A549 (cell line): ENCODE data around the gene ACSBG1. TPM values are rescaled to one million over a fixed set of nuclear protein-coding genes. Genes with fewer than 3 reads are reported as not detected.

Experiments
- ATAC-seq, 2 experiments: fragments of 200-7000 bp in 1 of 2; fragments of >200 bp in 1 of 2; cut with Nextera tagmentation in 1 of 2; cut with Tn5 transposase in 1 of 2; 3 replicates each; pipeline versions ENCODE4 v1.8.0 to v1.9.1; 2018 to 2020; ENCODE audit warnings: mild to moderate bottlenecking in 1 of 2, moderate library complexity in 1 of 2
- CTCF ChIA-PET: fragments of 300-600 bp; sonication (Branson Sonifier 250); formaldehyde crosslinking; extraction: SDS; loops from one replicate; lab custom pipeline; 2021; ENCODE audit warnings: antibody characterized with exemption, inconsistent platforms; lab: Yijun Ruan, JAX
- POLR2A ChIA-PET: fragments of 350-600 bp; formaldehyde crosslinking; extraction: SDS; loops from one replicate; lab custom pipeline; 2021; ENCODE audit warnings: antibody characterized with exemption, inconsistent platforms; lab: Yijun Ruan, JAX
- DNase-seq, 2 experiments: peaks; one replicate each; pipeline versions ENCODE4 v3.0.0 to v3.0.0-alpha.2; 2011 to 2016; ENCODE audit warnings: low read depth in 1 of 2, low spot score in 1 of 2
- FAIRE-seq: peaks from 2 replicates; lab custom pipeline; 2011; peaks lifted over from hg19 to GRCh38; lab: Jason Lieb, UNC
- H3K27ac ChIP-seq, 2 experiments: fragments of >200 bp; sonication (Bioruptor Twin); formaldehyde crosslinking; 3 replicates each; pipeline ENCODE4 v1.5.1; 2016 to 2017
- H3K4me1 ChIP-seq: fragments of >200 bp; sonication (Bioruptor Twin); formaldehyde crosslinking; 3 replicates; pipeline ENCODE4 v1.6.1; 2016
- H3K4me2 ChIP-seq: fragments of >200 bp; sonication (Bioruptor Twin); formaldehyde crosslinking; 3 replicates; pipeline ENCODE4 v1.6.1; 2016
- H3K4me3 ChIP-seq: fragments of >200 bp; sonication (Bioruptor Twin); formaldehyde crosslinking; 3 replicates; pipeline ENCODE4 v1.5.1; 2016
- H3K9me3 ChIP-seq: fragments of >200 bp; sonication (Bioruptor Twin); formaldehyde crosslinking; 3 replicates; pipeline ENCODE4 v1.6.1; 2016
- ATOH8 ChIP-seq: fragments of 250-450 bp; sonication (Bioruptor Pico); IDR thresholded peaks from 2 replicates; pipeline ENCODE4 v1.5.0; 2020; ENCODE audit warnings: low read depth, mild to moderate bottlenecking, moderate library complexity
- CBX2 ChIP-seq: fragments of 200-600 bp; sonication (generic); IDR thresholded peaks from 2 replicates; pipeline ENCODE4 v1.6.1; 2016; ENCODE audit warnings: low read depth, mild to moderate bottlenecking, borderline replicate concordance
- CEBPB ChIP-seq, 2 experiments: fragments of >200 bp in 1 of 2; sonication (Bioruptor Twin) in 1 of 2; formaldehyde crosslinking in 1 of 2; IDR thresholded peaks; 2 replicates each; pipeline ENCODE4 v1.6.1; 2012 to 2016
- GATA3 ChIP-seq: IDR thresholded peaks from 2 replicates; pipeline ENCODE4 v1.6.1; 2012; ENCODE audit warnings: borderline replicate concordance
- HES2 ChIP-seq: fragments of >200 bp; sonication (Bioruptor Twin); formaldehyde crosslinking; IDR thresholded peaks from 2 replicates; pipeline ENCODE4 v1.6.1; 2016
- JUN ChIP-seq, 2 experiments: fragments of >200 bp; sonication (Bioruptor Twin); formaldehyde crosslinking; IDR thresholded peaks; 2 replicates in 1 of 2; 3 replicates in 1 of 2; pipeline ENCODE4 v1.6.1; 2016 to 2017
- MAX ChIP-seq: IDR thresholded peaks from 2 replicates; pipeline ENCODE4 v1.6.1; 2012
- MAZ ChIP-seq: fragments of 150-350 bp; IDR thresholded peaks from 2 replicates; pipeline ENCODE4 v1.6.1; 2014; ENCODE audit warnings: antibody characterized with exemption, low read depth, low read length, borderline replicate concordance
- PHF8 ChIP-seq: fragments of 200-600 bp; sonication (generic); IDR thresholded peaks from 2 replicates; pipeline ENCODE4 v1.6.1; 2016; ENCODE audit warnings: low read depth, mild to moderate bottlenecking, antibody characterized with exemption, moderate library complexity, borderline replicate concordance
- POLR2A ChIP-seq: IDR thresholded peaks from 2 replicates; pipeline ENCODE4 v1.6.1; 2012; ENCODE audit warnings: mild to moderate bottlenecking, low read length
- RARB ChIP-seq: fragments of 250-450 bp; sonication (Bioruptor Pico); IDR thresholded peaks from 2 replicates; pipeline ENCODE4 v1.8.0; 2021; ENCODE audit warnings: mild to moderate bottlenecking, moderate library complexity
- SMC3 ChIP-seq: fragments of >200 bp; sonication (Bioruptor Twin); formaldehyde crosslinking; IDR thresholded peaks from 3 replicates; pipeline ENCODE4 v1.6.1; 2018; ENCODE audit warnings: inconsistent platforms
- TFCP2L1 ChIP-seq: fragments of 250-450 bp; sonication (Bioruptor Pico); IDR thresholded peaks from 2 replicates; pipeline ENCODE4 v1.5.0; 2021; ENCODE audit warnings: mild to moderate bottlenecking
- TP53 ChIP-seq: fragments of 250-450 bp; sonication (Bioruptor Pico); IDR thresholded peaks from 2 replicates; pipeline ENCODE4 v1.5.0; 2021; ENCODE audit warnings: mild to moderate bottlenecking, moderate library complexity
- WGBS: methylation state at CpG from one replicate; pipeline ENCODE4 v1.1.6; 2017; ENCODE audit errors: missing lambda C conversion rate; 5-methylcytosine and 5-hydroxymethylcytosine counted together
- polyA plus RNA-seq, 4 experiments: library from polyadenylated mRNA; depleted of rRNA in 3 of 4; stranded (reverse); fragments of >200 nt; fragmentation: RNase III in 1 of 4; extraction: RNeasy Plus Mini Kit Qiagen cat#74134 plus additional on column Dnase treatment in 1 of 4; gene quantifications; 2 replicates in 3 of 4; 3 replicates in 1 of 4; pipeline ENCODE4 v1.2.3, GENCODE V29; 2011 to 2017
- TF ChIP-seq, protein P1 (sequence below): fragments of >200 bp; sonication (Bioruptor Twin); formaldehyde crosslinking; IDR thresholded peaks from 3 replicates; pipeline ENCODE4 v1.6.1; 2016
- TF ChIP-seq, protein P2 (sequence below): fragments of 200-600 bp; sonication (generic); IDR thresholded peaks from 2 replicates; pipeline ENCODE4 v1.6.1; 2016; ENCODE audit warnings: antibody characterized with exemption, mild to moderate bottlenecking, moderate library complexity

The ACSBG1 gene
- polyA plus RNA-seq, 2 of the 4 experiments (the other 2 are of a cell fraction), result 0.15 to 0.21 TPM

- FAIRE-seq, result no peak
- ChIA-PET POLR2A (interaction anchor here (0.9 to 3.4 kb wide), 6 partner anchors 11 to 390 kb away, joined by 4 to 16 read pairs (median 8); partner anchors contain the start of genes CIB2, IREB2, PSMA4 and SKIC8), CTCF (interaction anchor here (0.7 to 6.9 kb wide), 14 partner anchors 11 to 333 kb away, joined by 3 to 54 read pairs (median 3); partner anchors contain the start of gene CIB2)
Measured at GRCh38 chr15:78149805-78150751, 84.3 kb downstream of the ACSBG1 start.

GRCh38 chr15:78149068-78149804, 85.1 kb downstream of the ACSBG1 start, which contains the start of gene IDH3A:
TSS of gene IDH3A (plus strand) at chr15:78149362. CDS start at chr15:78149404, 42 bp downstream.
- ChIA-PET CTCF (interaction anchor here (0.6 to 6.9 kb wide), 18 partner anchors 10 to 454 kb away, joined by 3 to 54 read pairs (median 3); partner anchors contain the start of gene CIB2), POLR2A (interaction anchor here (0.6 to 3.4 kb wide), 13 partner anchors 8 to 1592 kb away, joined by 3 to 16 read pairs (median 6); partner anchors contain the start of genes CIB2, PSMA4 and SKIC8)
- Histone ChIP-seq H3K9me3 (no peaks in the 10 kb centered on the region), H3K4me2 (peak within 1 kb of the TSS; percentile 95), H3K27ac (peak within 1 kb of the TSS; percentile 80 to 92), H3K4me3 (peak within 1 kb of the TSS; percentile 74), H3K4me1 (peaks cover 16% of the 10 kb centered on the region)
- DNase-seq (peak; percentile 97), ATAC-seq (peak; percentile 93 to 95), FAIRE-seq (no peak)
- TF ChIP-seq TP53 (CRISPR knock-in tag), result no peak
- TF ChIP-seq GATA3, result peak; percentile 34; the same call in 1 of the 2 replicates
- no peak for TF ChIP-seq CBX2
- TF ChIP-seq JUN (IDR thresholded peaks at IDR 0.05), result peak in 1 of 2 experiments; percentile 78; a peak in 3 of 5 replicates
- TF ChIP-seq POLR2A, result peak; percentile 97
- peak; percentile 44; the same call in 1 of the 2 replicates for TF ChIP-seq PHF8
- TF ChIP-seq MAX, result peak; percentile 56
- TF ChIP-seq, protein P1, sequence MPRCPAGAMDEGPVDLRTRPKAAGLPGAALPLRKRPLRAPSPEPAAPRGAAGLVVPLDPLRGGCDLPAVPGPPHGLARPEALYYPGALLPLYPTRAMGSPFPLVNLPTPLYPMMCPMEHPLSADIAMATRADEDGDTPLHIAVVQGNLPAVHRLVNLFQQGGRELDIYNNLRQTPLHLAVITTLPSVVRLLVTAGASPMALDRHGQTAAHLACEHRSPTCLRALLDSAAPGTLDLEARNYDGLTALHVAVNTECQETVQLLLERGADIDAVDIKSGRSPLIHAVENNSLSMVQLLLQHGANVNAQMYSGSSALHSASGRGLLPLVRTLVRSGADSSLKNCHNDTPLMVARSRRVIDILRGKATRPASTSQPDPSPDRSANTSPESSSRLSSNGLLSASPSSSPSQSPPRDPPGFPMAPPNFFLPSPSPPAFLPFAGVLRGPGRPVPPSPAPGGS, result peak; percentile 69; the same call in 2 of the 3 replicates
- TF ChIP-seq MAZ, result 0 out of 2 replicates have a peak, but pooled peaks have one; percentile 8
- under 1% methylated on average over 22 of the region's 79 CpGs for WGBS

More at GRCh38 chr15:78149805-78150751, 84.3 kb downstream of the ACSBG1 start:
- ATAC-seq (peak; percentile 8 to 26; a peak in 5 of 6 replicates), DNase-seq (peak; percentile 21 to 46)
- TF ChIP-seq RARB (CRISPR knock-in tag) (no peak), ATOH8 (CRISPR knock-in tag) (no peak)
- WGBS, result 13% methylated on average over 19 of the region's 20 CpGs
- Histone ChIP-seq H3K4me3 (peak overlapping the region; percentile 74), H3K27ac (peak overlapping the region; percentile 78 to 92), H3K4me2 (peak overlapping the region; percentile 95), H3K9me3 (no peaks in the 10 kb centered on the region), H3K4me1 (peaks cover 16% of the 10 kb centered on the region)

DNA sequence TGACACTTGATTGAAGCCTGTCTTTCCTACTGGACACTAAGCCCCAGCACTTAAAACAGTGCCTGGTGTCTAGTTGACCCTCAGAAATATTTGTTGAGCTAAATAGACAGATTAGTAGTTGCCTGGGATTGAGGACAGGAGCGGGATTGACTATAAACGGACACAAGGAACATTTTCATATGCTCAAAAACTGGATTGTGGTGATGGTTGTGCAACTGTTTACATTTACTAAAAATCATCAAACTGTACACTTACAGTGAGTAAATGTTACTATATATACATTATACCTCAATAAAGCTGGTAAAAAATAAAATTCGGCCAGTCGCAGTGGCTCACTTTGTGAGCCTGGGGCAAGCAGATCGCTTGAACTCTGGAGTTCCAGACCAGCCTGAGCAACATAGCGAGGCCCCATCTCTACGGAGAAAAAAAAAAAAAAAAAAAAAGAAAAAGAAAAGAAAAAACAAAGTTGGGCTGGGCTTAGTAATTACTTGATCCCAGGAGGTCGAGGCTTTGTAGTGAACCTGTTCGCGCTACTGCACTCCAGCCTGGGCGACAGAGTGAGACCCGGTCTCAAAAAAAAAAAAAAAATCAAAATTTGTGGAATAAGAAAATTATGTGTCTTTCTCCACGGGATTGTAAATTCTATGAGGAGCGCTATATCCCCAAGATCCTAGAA, 85.8 kb downstream of the ACSBG1 start:
- no peak for FAIRE-seq
- DNase-seq, result no peak
- peak overlapping the region; percentile 78 for H3K4me2 ChIP-seq
- ChIA-PET CTCF (interaction anchor here (0.6 to 6.9 kb wide), 16 partner anchors 9 to 454 kb away, joined by 3 to 54 read pairs (median 3); partner anchors contain the start of gene CIB2), POLR2A (interaction anchor here (0.6 to 3.4 kb wide), 12 partner anchors 9 to 1591 kb away, joined by 3 to 16 read pairs (median 6); partner anchors contain the start of genes CIB2, PSMA4 and SKIC8)
- no peak for TF ChIP-seq MAZ
- peak in 1 of 2 experiments; percentile 76; a peak in 2 of 5 replicates for TF ChIP-seq JUN (IDR thresholded peaks at IDR 0.05)
- TF ChIP-seq HES2, result no peak
- no peak for TF ChIP-seq TFCP2L1 (CRISPR knock-in tag)
- TF ChIP-seq, protein P2, sequence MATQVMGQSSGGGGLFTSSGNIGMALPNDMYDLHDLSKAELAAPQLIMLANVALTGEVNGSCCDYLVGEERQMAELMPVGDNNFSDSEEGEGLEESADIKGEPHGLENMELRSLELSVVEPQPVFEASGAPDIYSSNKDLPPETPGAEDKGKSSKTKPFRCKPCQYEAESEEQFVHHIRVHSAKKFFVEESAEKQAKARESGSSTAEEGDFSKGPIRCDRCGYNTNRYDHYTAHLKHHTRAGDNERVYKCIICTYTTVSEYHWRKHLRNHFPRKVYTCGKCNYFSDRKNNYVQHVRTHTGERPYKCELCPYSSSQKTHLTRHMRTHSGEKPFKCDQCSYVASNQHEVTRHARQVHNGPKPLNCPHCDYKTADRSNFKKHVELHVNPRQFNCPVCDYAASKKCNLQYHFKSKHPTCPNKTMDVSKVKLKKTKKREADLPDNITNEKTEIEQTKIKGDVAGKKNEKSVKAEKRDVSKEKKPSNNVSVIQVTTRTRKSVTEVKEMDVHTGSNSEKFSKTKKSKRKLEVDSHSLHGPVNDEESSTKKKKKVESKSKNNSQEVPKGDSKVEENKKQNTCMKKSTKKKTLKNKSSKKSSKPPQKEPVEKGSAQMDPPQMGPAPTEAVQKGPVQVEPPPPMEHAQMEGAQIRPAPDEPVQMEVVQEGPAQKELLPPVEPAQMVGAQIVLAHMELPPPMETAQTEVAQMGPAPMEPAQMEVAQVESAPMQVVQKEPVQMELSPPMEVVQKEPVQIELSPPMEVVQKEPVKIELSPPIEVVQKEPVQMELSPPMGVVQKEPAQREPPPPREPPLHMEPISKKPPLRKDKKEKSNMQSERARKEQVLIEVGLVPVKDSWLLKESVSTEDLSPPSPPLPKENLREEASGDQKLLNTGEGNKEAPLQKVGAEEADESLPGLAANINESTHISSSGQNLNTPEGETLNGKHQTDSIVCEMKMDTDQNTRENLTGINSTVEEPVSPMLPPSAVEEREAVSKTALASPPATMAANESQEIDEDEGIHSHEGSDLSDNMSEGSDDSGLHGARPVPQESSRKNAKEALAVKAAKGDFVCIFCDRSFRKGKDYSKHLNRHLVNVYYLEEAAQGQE, result no peak
- TF ChIP-seq PHF8, result peak; percentile 74; the same call in 1 of the 2 replicates
- no peak for TF ChIP-seq SMC3
- TF ChIP-seq CEBPB (IDR thresholded peaks at IDR 0.05), result peak; percentile 50 to 64; a peak in 2 of 4 replicates
- no peaks in the 10 kb centered on the region for H3K9me3 ChIP-seq
- peak overlapping the region; percentile 74 for H3K4me3 ChIP-seq
- H3K27ac ChIP-seq, result peak overlapping the region; percentile 80 to 84
- 11% methylated on average over 14 of the region's 14 CpGs for WGBS
- peaks cover 16% of the 10 kb centered on the region for H3K4me1 ChIP-seq
- ATAC-seq, result peak in 1 of 2 experiments; percentile 57; a peak in 3 of 6 replicates
